OCI-LY3 (cell line): Measurements from ENCODE around the gene HOXA9.

Source experiments
- H2AFZ ChIP-seq: fragments of 200-600, 300-600 bp; shearing (Covaris generic); 2 replicates; pipeline ENCODE4 v1.6.0; 2014; ENCODE audit warnings: antibody characterized with exemption, low read depth, low read length
- H3K27ac ChIP-seq: fragments of 200-600, 300-600 bp; sonication (generic); 2 replicates; pipeline ENCODE4 v1.5.1; 2014; ENCODE audit warnings: mild to moderate bottlenecking, low read length, moderate library complexity, mixed read lengths
- H3K27me3 ChIP-seq: fragments of 200-600, 300-600 bp; sonication (generic); 2 replicates; pipeline ENCODE4 v1.6.1; 2014; ENCODE audit warnings: low read depth, low read length, mixed read lengths
- H3K36me3 ChIP-seq: fragments of 200-600, 300-600 bp; sonication (generic); replicated peaks from 2 replicates; pipeline ENCODE3; 2014; ENCODE audit warnings: low read depth, low read length, mixed read lengths
- H3K4me1 ChIP-seq: fragments of 300-600, 200-600 bp; sonication (generic); 2 replicates; pipeline ENCODE4 v1.6.1; 2014; ENCODE audit warnings: low read length, mixed read lengths
- H3K4me2 ChIP-seq: fragments of 200-600, 300-600 bp; sonication (generic); 2 replicates; pipeline ENCODE4 v1.6.1; 2014; ENCODE audit warnings: low read length, mixed read lengths
- H3K4me3 ChIP-seq: fragments of 300-600, 200-600 bp; sonication (generic); 2 replicates; pipeline ENCODE4 v1.5.1; 2014; ENCODE audit warnings: antibody characterized with exemption, mild to moderate bottlenecking, low read length, moderate library complexity
- H3K79me2 ChIP-seq: fragments of 300-600, 200-600 bp; shearing (Covaris generic); 2 replicates; pipeline ENCODE4 v1.6.1; 2014; ENCODE audit warnings: mild to moderate bottlenecking, low read length, mixed read lengths
- H3K9ac ChIP-seq: fragments of 300-600, 200-600 bp; shearing (Covaris generic); 2 replicates; pipeline ENCODE4 v1.6.0; 2014; ENCODE audit warnings: mild to moderate bottlenecking, low read length, moderate library complexity
- H3K9me3 ChIP-seq: fragments of 200-600, 300-600 bp; shearing (Covaris generic); 2 replicates; pipeline ENCODE4 v1.6.1; 2014; ENCODE audit warnings: low read length, mixed read lengths; ENCODE audit not compliant: insufficient read depth
- H4K20me1 ChIP-seq: fragments of 200-600, 300-600 bp; sonication (generic); 2 replicates; pipeline ENCODE4 v1.6.1; 2016; ENCODE audit warnings: low read length, mixed read lengths; ENCODE audit not compliant: insufficient read depth
- CTCF ChIP-seq: fragments of 200-600, 300-600 bp; sonication (generic); IDR thresholded peaks from 2 replicates; pipeline ENCODE4 v1.5.1; 2014; ENCODE audit warnings: antibody characterized with exemption, low read length, low read depth
- EZH2phosphoT487 ChIP-seq: fragments of 200-600 bp; shearing (Covaris generic); IDR thresholded peaks from 2 replicates; pipeline ENCODE4 v1.6.1; 2018; ENCODE audit warnings: antibody characterized with exemption, mixed run types, low read depth

Gene HOXA9

GRCh38 chr7:27202018-27202861 is 36.9 kb upstream of the HOXA9 start:
- Histone ChIP-seq H3K9ac (no peak overlapping the region), H3K4me1 (peaks cover 14% of the 10 kb centered on the region), H3K79me2 (no peaks in the 10 kb centered on the region), H2AFZ (peak overlapping the region; percentile 99), H3K9me3 (no peaks in the 10 kb centered on the region), H4K20me1 (no peaks in the 10 kb centered on the region), H3K4me3 (no peak overlapping the region; the same call in 1 of the 2 replicates), H3K36me3 (no peaks in the 10 kb centered on the region), H3K27me3 (no peaks in the 10 kb centered on the region), H3K4me2 (no peak overlapping the region), H3K27ac (no peak overlapping the region)
- TF ChIP-seq EZH2phosphoT487 (no peak), CTCF (no peak)

GRCh38 chr7:27201580-27202017 is 36.3 kb upstream of the HOXA9 start:
- H3K27ac ChIP-seq = no peak overlapping the region
- no peaks in the 10 kb centered on the region for H4K20me1 ChIP-seq
- peak overlapping the region; percentile 88 for H3K4me2 ChIP-seq
- peak overlapping the region; percentile 99 for H2AFZ ChIP-seq
- H3K9ac ChIP-seq = peak overlapping the region; percentile 39
- peak overlapping the region; percentile 56 for H3K4me3 ChIP-seq
- no peaks in the 10 kb centered on the region for H3K9me3 ChIP-seq
- no peaks in the 10 kb centered on the region for H3K36me3 ChIP-seq
- no peak for TF ChIP-seq CTCF
- no peak for TF ChIP-seq EZH2phosphoT487
- peaks cover 14% of the 10 kb centered on the region for H3K4me1 ChIP-seq
- no peaks in the 10 kb centered on the region for H3K79me2 ChIP-seq
- H3K27me3 ChIP-seq = no peaks in the 10 kb centered on the region

- TF ChIP-seq CTCF (no peak), EZH2phosphoT487 (no peak)
- Histone ChIP-seq H3K9me3 (no peaks in the 10 kb centered on the region), H3K4me3 (peak overlapping the region; percentile 56), H3K27ac (0 out of 2 replicates have a peak overlapping the region, but pooled peaks have one; percentile 12), H4K20me1 (no peaks in the 10 kb centered on the region), H3K4me2 (peak overlapping the region; percentile 88), H3K36me3 (no peaks in the 10 kb centered on the region), H3K79me2 (no peaks in the 10 kb centered on the region), H3K9ac (peak overlapping the region; percentile 39), H3K4me1 (peaks cover 14% of the 10 kb centered on the region), H3K27me3 (no peaks in the 10 kb centered on the region), H2AFZ (peak overlapping the region; percentile 99)
Observed at GRCh38 chr7:27200761-27201579, 35.6 kb upstream of the HOXA9 start.
